ENCODE measurements around the gene TMEM31.

GRCh38 chrX:103666202-103667107, 44.3 kb upstream of the TMEM31 start:
- TF ChIP-seq POLR2A (IDR thresholded peaks at IDR 0.05; ENCODE audit: low read depth) = no peak
- no peak for TF ChIP-seq CTCF (IDR thresholded peaks at IDR 0.05)
- no peak for TF ChIP-seq POLR2AphosphoS5 (IDR thresholded peaks at IDR 0.05)

Measured in esophagus muscularis mucosa (tissue), 3 donors.